Stimulated activated CD8-positive, alpha-beta memory T cell treated with anti-CD3 and anti-CD28 coated beads, Interleukin-4, amount 100 ng/mL, for 48 hours (primary cell): ENCODE results near the gene MOBP.

ENCODE experiments used
- DNase-seq: peaks from one replicate; pipeline ENCODE4 v3.0.0-alpha.2; 2020

Gene MOBP

GRCh38 chr3:39550354-39551051 is 83.0 kb downstream of the MOBP start:
- no peak for DNase-seq
